KOPT-K1 (cell line): ENCODE measurements around the gene LRRC9.

Source experiments
- H3K27ac ChIP-seq: fragments of 200-600 bp; sonication (generic); 2 replicates; pipeline ENCODE4 v1.5.1; 2016; ENCODE audit warnings: antibody characterized with exemption, mild to moderate bottlenecking, low read depth, low read length; ENCODE audit not compliant: poor library complexity, severe bottlenecking
- H3K36me3 ChIP-seq: fragments of 200-600 bp; sonication (generic); 2 replicates; pipeline ENCODE4 v1.5.1; 2017; ENCODE audit warnings: antibody characterized with exemption, mild to moderate bottlenecking, low read length, moderate library complexity; ENCODE audit not compliant: insufficient read depth
- H3K9me3 ChIP-seq: fragments of 200-600 bp; sonication (generic); 2 replicates; pipeline ENCODE4 v1.5.1; 2017; ENCODE audit warnings: antibody characterized with exemption, low read length, mild to moderate bottlenecking; ENCODE audit not compliant: insufficient read depth, poor library complexity, severe bottlenecking

LRRC9 gene

GRCh38 chr14:59919570-59920377, at the start of gene LRRC9:
TSS of gene LRRC9 (plus strand) at chr14:59920144.
- Histone ChIP-seq H3K36me3 (no peaks in the 10 kb centered on the region), H3K27ac (peak within 1 kb of the TSS; percentile 20), H3K9me3 (no peaks in the 10 kb centered on the region)

GRCh38 chr14:59870277-59871165, 49.4 kb upstream of the LRRC9 start, which contains the start of gene RTN1:
TSS of gene RTN1 (minus strand) at chr14:59870776. CDS start at chr14:59870630, 146 bp downstream.
- no peaks in the 10 kb centered on the region for H3K9me3 ChIP-seq
- no peaks in the 10 kb centered on the region for H3K36me3 ChIP-seq
- no peak within 1 kb of the TSS for H3K27ac ChIP-seq

GRCh38 chr14:59871166-59871495, 48.8 kb upstream of the LRRC9 start:
- no peak overlapping the region for H3K27ac ChIP-seq
- no peaks in the 10 kb centered on the region for H3K36me3 ChIP-seq

GRCh38 chr14:59882957-59883356, 37.0 kb upstream of the LRRC9 start:
- H3K27ac ChIP-seq: no peak overlapping the region
- no peaks in the 10 kb centered on the region for H3K9me3 ChIP-seq
- no peaks in the 10 kb centered on the region for H3K36me3 ChIP-seq

More at GRCh38 chr14:59871166-59871495, 48.8 kb upstream of the LRRC9 start:
- H3K9me3 ChIP-seq: no peaks in the 10 kb centered on the region

GRCh38 chr14:59890676-59891075, 29.3 kb upstream of the LRRC9 start:
- H3K36me3 ChIP-seq: no peaks in the 10 kb centered on the region

GRCh38 chr14:59895721-59896120, 24.2 kb upstream of the LRRC9 start:
- no peaks in the 10 kb centered on the region for H3K36me3 ChIP-seq
- H3K9me3 ChIP-seq: no peaks in the 10 kb centered on the region
- no peak overlapping the region for H3K27ac ChIP-seq

More at GRCh38 chr14:59890676-59891075, 29.3 kb upstream of the LRRC9 start:
- Histone ChIP-seq H3K9me3 (no peaks in the 10 kb centered on the region), H3K27ac (no peak overlapping the region)

GRCh38 chr14:59897757-59898383, 22.1 kb upstream of the LRRC9 start:
- peaks cover 7% of the 10 kb centered on the region for H3K9me3 ChIP-seq
- H3K27ac ChIP-seq: no peak overlapping the region
- no peaks in the 10 kb centered on the region for H3K36me3 ChIP-seq

GRCh38 chr14:59900556-59900955, 19.4 kb upstream of the LRRC9 start:
- no peak overlapping the region for H3K27ac ChIP-seq
- H3K36me3 ChIP-seq: no peaks in the 10 kb centered on the region
- H3K9me3 ChIP-seq: peaks cover 7% of the 10 kb centered on the region

- peaks cover 7% of the 10 kb centered on the region for H3K9me3 ChIP-seq
- no peaks in the 10 kb centered on the region for H3K36me3 ChIP-seq
- H3K27ac ChIP-seq: no peak overlapping the region
Observed at GRCh38 chr14:59904184-59904583, 15.8 kb upstream of the LRRC9 start.

- Histone ChIP-seq H3K27ac (no peak overlapping the region), H3K36me3 (no peaks in the 10 kb centered on the region), H3K9me3 (peaks cover 7% of the 10 kb centered on the region)
Observed at GRCh38 chr14:59905188-59905587, 14.8 kb upstream of the LRRC9 start.

- no peaks in the 10 kb centered on the region for H3K36me3 ChIP-seq
- no peak overlapping the region for H3K27ac ChIP-seq
- H3K9me3 ChIP-seq: no peaks in the 10 kb centered on the region
Observed at GRCh38 chr14:59912443-59912842, 7.5 kb upstream of the LRRC9 start.

- no peak overlapping the region for H3K27ac ChIP-seq
- H3K9me3 ChIP-seq: no peaks in the 10 kb centered on the region
- H3K36me3 ChIP-seq: no peaks in the 10 kb centered on the region
Observed at GRCh38 chr14:59913187-59913586, 6.8 kb upstream of the LRRC9 start.

GRCh38 chr14:59918824-59919569, 947 bp upstream of the LRRC9 start:
- no peaks in the 10 kb centered on the region for H3K36me3 ChIP-seq
- peak overlapping the region; percentile 20 for H3K27ac ChIP-seq
- no peaks in the 10 kb centered on the region for H3K9me3 ChIP-seq

- no peak overlapping the region for H3K27ac ChIP-seq
- no peaks in the 10 kb centered on the region for H3K9me3 ChIP-seq
- H3K36me3 ChIP-seq: no peaks in the 10 kb centered on the region
Observed at GRCh38 chr14:59920378-59920683, 387 bp downstream of the LRRC9 start.

GRCh38 chr14:59925797-59926196, 5.9 kb downstream of the LRRC9 start:
- Histone ChIP-seq H3K27ac (no peak overlapping the region), H3K9me3 (no peaks in the 10 kb centered on the region), H3K36me3 (no peaks in the 10 kb centered on the region)
